Measurements from ENCODE around the gene OTUD3. TPM values are rescaled to one million over a fixed set of nuclear protein-coding genes. Genes with fewer than 3 reads are reported as not detected.

Gene OTUD3
- total RNA-seq, 4 donors from 2014 or later, result 5.1 to 11.8 (median 8.8) TPM

DNA sequence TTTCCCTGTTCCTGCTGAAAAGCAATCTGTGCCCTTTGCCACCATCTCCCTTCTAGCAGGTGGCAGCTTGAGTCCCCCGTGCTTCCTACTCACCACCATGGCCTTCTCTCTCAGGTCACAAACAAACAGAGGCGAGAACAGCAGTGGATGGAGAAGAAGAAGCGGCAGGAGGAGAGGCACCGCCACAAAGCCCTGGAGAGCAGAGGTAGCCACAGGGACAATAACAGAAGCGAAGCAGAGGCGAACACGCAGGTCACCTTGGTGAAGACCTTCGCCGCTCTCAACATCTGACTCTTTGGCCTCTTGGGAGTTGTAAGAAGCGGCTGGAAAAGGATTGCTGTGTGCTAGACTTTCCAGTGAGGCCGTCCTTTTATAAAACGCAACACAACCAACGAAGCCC, 25.3 kb downstream of the OTUD3 start:
- 89% methylated on average over 13 of the region's 13 CpGs for WGBS
- Histone ChIP-seq H3K4me1 (no peaks in the 10 kb centered on the region), H3K27me3 (no peaks in the 10 kb centered on the region), H3K9me3 (no peaks in the 10 kb centered on the region), H3K36me3 (peaks cover 83% of the 10 kb centered on the region), H3K27ac (no peak overlapping the region), H3K4me3 (no peak overlapping the region)
- TF ChIP-seq POLR2AphosphoS5 (IDR thresholded peaks at IDR 0.05), result no peak
- TF ChIP-seq EP300 (IDR thresholded peaks at IDR 0.05), result no peak
- TF ChIP-seq, protein P1, sequence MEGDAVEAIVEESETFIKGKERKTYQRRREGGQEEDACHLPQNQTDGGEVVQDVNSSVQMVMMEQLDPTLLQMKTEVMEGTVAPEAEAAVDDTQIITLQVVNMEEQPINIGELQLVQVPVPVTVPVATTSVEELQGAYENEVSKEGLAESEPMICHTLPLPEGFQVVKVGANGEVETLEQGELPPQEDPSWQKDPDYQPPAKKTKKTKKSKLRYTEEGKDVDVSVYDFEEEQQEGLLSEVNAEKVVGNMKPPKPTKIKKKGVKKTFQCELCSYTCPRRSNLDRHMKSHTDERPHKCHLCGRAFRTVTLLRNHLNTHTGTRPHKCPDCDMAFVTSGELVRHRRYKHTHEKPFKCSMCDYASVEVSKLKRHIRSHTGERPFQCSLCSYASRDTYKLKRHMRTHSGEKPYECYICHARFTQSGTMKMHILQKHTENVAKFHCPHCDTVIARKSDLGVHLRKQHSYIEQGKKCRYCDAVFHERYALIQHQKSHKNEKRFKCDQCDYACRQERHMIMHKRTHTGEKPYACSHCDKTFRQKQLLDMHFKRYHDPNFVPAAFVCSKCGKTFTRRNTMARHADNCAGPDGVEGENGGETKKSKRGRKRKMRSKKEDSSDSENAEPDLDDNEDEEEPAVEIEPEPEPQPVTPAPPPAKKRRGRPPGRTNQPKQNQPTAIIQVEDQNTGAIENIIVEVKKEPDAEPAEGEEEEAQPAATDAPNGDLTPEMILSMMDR (IDR thresholded peaks at IDR 0.05), result no peak
- TF ChIP-seq POLR2A (IDR thresholded peaks at IDR 0.05), result no peak
- no peak for DNase-seq (ENCODE audit: low spot score in 2 of 2)

DNA sequence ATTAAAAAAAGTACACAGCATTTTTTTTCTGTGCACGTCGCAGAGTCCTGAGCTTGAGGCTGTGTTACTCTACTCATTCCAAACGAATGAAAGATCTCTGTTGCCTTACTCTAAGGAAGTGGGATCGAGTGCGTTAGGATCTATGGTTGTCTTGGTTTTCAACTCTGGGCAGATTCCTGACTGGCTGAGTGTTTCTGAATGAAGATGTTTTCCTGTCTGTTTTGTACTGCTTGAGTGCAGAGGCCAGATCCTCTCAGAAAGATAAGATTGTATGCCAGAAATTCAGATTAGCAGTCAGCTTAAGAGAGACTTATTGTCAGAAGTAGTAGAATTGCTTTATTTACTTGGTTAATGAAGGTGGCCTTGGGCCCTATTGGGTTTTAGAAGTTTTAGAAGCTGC, 27.2 kb downstream of the OTUD3 start:
- WGBS, result 81% methylated on average over 5 of the region's 5 CpGs

DNA sequence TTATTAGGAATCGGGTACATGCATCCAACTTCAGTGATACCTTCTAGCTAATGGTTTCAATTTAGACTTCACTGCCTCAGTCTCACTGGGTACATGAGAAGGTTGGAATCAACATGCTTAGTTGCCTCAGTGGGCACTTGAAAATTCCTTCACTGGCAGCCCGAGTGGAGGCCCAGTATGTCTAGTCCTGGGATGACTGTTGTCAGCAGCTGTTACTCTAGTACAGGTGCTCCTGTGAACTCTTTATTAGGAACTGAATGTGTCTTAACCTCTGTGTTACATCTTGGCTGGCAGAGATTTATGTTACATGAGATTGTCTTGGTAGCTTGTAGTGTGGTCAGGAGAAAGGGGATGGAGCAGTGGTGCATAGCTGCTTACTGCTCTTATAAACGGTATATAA, 27.8 kb downstream of the OTUD3 start:
- Histone ChIP-seq H3K36me3 (peaks cover 93% of the 10 kb centered on the region), H3K4me1 (no peaks in the 10 kb centered on the region), H3K9me3 (no peaks in the 10 kb centered on the region), H3K27ac (no peak overlapping the region), H3K4me3 (no peak overlapping the region), H3K27me3 (no peaks in the 10 kb centered on the region)
- DNase-seq (ENCODE audit: low spot score in 2 of 2), result no peak
- 93% methylated on average over 3 of the region's 3 CpGs for WGBS
- TF ChIP-seq, protein P1 (IDR thresholded peaks at IDR 0.05), result no peak

More for the DNA sequence above, 27.2 kb downstream of the OTUD3 start:
- peaks cover 94% of the 10 kb centered on the region for H3K36me3 ChIP-seq
- no peaks in the 10 kb centered on the region for H3K9me3 ChIP-seq
- H3K4me3 ChIP-seq, result no peak overlapping the region
- H3K27me3 ChIP-seq, result no peaks in the 10 kb centered on the region
- DNase-seq (ENCODE audit: low spot score in 2 of 2), result no peak
- no peak overlapping the region for H3K27ac ChIP-seq
- no peak for TF ChIP-seq POLR2A (IDR thresholded peaks at IDR 0.05)
- no peak for TF ChIP-seq POLR2AphosphoS5 (IDR thresholded peaks at IDR 0.05)
- no peak for TF ChIP-seq EP300 (IDR thresholded peaks at IDR 0.05)
- TF ChIP-seq, protein P1 (IDR thresholded peaks at IDR 0.05), result no peak
- H3K4me1 ChIP-seq, result no peaks in the 10 kb centered on the region

DNA sequence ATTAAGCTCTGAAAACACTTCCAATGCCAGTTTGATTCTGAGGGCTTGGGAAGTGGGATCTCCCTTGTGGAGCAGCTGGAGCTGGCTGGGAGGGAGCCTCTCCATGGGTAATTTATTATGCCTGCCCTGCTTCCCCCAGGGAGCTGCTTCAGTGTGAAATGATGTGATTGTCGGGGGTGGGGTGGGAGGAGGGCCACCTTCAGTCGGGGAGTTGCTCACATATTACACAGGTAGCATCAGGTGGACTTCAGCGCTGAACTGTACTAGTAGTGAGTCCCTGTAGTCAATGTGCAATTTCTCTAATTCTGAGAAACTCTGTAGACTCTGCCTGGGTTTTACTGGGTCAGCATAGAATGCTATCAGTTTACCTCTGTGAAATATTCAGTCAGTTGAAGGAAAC, 28.5 kb downstream of the OTUD3 start:
- Histone ChIP-seq H3K36me3 (peaks cover 88% of the 10 kb centered on the region), H3K4me1 (no peaks in the 10 kb centered on the region), H3K4me3 (no peak overlapping the region), H3K27ac (no peak overlapping the region), H3K27me3 (no peaks in the 10 kb centered on the region), H3K9me3 (no peaks in the 10 kb centered on the region)
- no peak for TF ChIP-seq POLR2A (IDR thresholded peaks at IDR 0.05)
- no peak for TF ChIP-seq POLR2AphosphoS5 (IDR thresholded peaks at IDR 0.05)
- no peak for TF ChIP-seq EP300 (IDR thresholded peaks at IDR 0.05)
- TF ChIP-seq, protein P1 (IDR thresholded peaks at IDR 0.05), result no peak
- 87% methylated on average over 3 of the region's 3 CpGs for WGBS
- DNase-seq (ENCODE audit: low spot score in 2 of 2), result no peak

DNA sequence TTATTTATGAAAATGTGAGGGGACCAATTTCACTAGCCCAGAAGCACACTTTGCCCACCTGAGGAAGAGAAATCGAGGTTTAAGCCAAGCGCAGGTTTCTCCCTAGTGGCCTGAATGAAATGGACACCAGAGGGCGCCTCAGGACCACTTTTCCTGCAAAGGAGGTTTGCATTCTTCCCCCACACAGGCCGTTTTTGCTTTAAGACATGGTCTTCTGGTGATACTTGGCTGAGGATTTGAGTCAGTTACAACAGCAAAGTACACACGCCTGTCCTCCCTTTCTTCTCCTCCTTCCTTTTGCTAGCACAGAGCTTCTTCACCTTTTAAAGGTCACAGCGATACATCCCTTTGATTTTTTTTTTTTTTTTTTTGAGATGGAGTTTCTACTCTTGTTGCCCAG, 35.9 kb downstream of the OTUD3 start:
- no peaks in the 10 kb centered on the region for H3K9me3 ChIP-seq
- no peak overlapping the region for H3K4me3 ChIP-seq
- TF ChIP-seq, protein P1 (IDR thresholded peaks at IDR 0.05), result peak; percentile 80 to 90
- TF ChIP-seq POLR2A (IDR thresholded peaks at IDR 0.05), result no peak
- TF ChIP-seq EP300 (IDR thresholded peaks at IDR 0.05), result no peak
- no peak for TF ChIP-seq POLR2AphosphoS5 (IDR thresholded peaks at IDR 0.05)
- no peak overlapping the region for H3K27ac ChIP-seq
- no peaks in the 10 kb centered on the region for H3K27me3 ChIP-seq
- 18% methylated on average over 6 of the region's 6 CpGs for WGBS
- DNase-seq (ENCODE audit: low spot score in 2 of 2), result peak; percentile 87 to 88
- H3K4me1 ChIP-seq, result no peaks in the 10 kb centered on the region
- H3K36me3 ChIP-seq, result peaks cover 17% of the 10 kb centered on the region

Data from suprapubic skin (tissue), 4 donors.